DOHH2 (cell line): ENCODE measurements around the gene PSMG3.

Experiments used
- H3F3A ChIP-seq: fragments of 200-600 bp; sonication (generic), shearing (Covaris generic); 2 replicates; pipeline ENCODE4 v1.6.0; 2016; ENCODE audit warnings: antibody characterized with exemption, mild to moderate bottlenecking; ENCODE audit not compliant: control insufficient read depth, insufficient read depth
- H3K27ac ChIP-seq: fragments of 200-600 bp; sonication (generic); 2 replicates; pipeline ENCODE4 v1.5.1; 2014; ENCODE audit warnings: low read depth, mild to moderate bottlenecking, low read length, moderate library complexity
- H3K27me3 ChIP-seq: fragments of 200-600 bp; sonication (generic); 2 replicates; pipeline ENCODE4 v1.6.1; 2014; ENCODE audit warnings: mild to moderate bottlenecking, low read length, mixed read lengths; ENCODE audit not compliant: control insufficient read depth
- H3K36me3 ChIP-seq: fragments of 200-600 bp; sonication (generic); 2 replicates; pipeline ENCODE4 v1.6.1; 2014; ENCODE audit warnings: mild to moderate bottlenecking, low read length, moderate library complexity, mixed read lengths; ENCODE audit not compliant: control insufficient read depth
- H3K4me1 ChIP-seq: fragments of 200-600 bp; sonication (generic); 2 replicates; pipeline ENCODE4 v1.6.1; 2014; ENCODE audit warnings: mild to moderate bottlenecking, low read length, mixed read lengths; ENCODE audit not compliant: control insufficient read depth
- H3K4me2 ChIP-seq: fragments of 200-600 bp; sonication (generic); 2 replicates; pipeline ENCODE4 v1.6.0; 2014; ENCODE audit warnings: mild to moderate bottlenecking, low read length, moderate library complexity
- H3K4me3 ChIP-seq: fragments of 200-600 bp; sonication (generic); 2 replicates; pipeline ENCODE4 v1.5.1; 2014; ENCODE audit warnings: mild to moderate bottlenecking, low read length, mixed read lengths
- H3K79me2 ChIP-seq: fragments of 200-600 bp; sonication (generic); 2 replicates; pipeline ENCODE4 v1.6.1; 2014; ENCODE audit warnings: mild to moderate bottlenecking, low read length, mixed read lengths; ENCODE audit not compliant: control insufficient read depth
- H3K9me2 ChIP-seq: fragments of 200-600 bp; sonication (generic); replicated peaks from 2 replicates; pipeline ENCODE4 v1.6.1; 2014; ENCODE audit warnings: mild to moderate bottlenecking, low read length, mixed read lengths; ENCODE audit not compliant: control insufficient read depth
- H3K9me3 ChIP-seq: fragments of 200-600 bp; sonication (generic); 2 replicates; pipeline ENCODE4 v1.6.1; 2014; ENCODE audit warnings: antibody characterized with exemption, low read length, mixed read lengths; ENCODE audit not compliant: control insufficient read depth, insufficient read depth
- H4K20me1 ChIP-seq: fragments of 200-600 bp; sonication (generic); 2 replicates; pipeline ENCODE4 v1.6.0; 2014; ENCODE audit warnings: low read depth, mild to moderate bottlenecking, antibody characterized with exemption, low read length, moderate library complexity; ENCODE audit not compliant: control insufficient read depth, insufficient read depth
- EZH2phosphoT487 ChIP-seq: fragments of 200-600 bp; sonication (generic); IDR thresholded peaks from 2 replicates; pipeline ENCODE4 v1.6.1; 2017; ENCODE audit warnings: borderline replicate concordance, mild to moderate bottlenecking, antibody characterized with exemption, low read length, moderate library complexity, mixed read lengths
- TF ChIP-seq, protein P1 (sequence below): fragments of 200-600 bp; sonication (generic); IDR thresholded peaks from one replicate; pipeline ENCODE4 v1.5.1; 2014; ENCODE audit warnings: antibody characterized with exemption, mild to moderate bottlenecking, low read depth, low read length; ENCODE audit not compliant: poor library complexity, severe bottlenecking

PSMG3 gene

DNA sequence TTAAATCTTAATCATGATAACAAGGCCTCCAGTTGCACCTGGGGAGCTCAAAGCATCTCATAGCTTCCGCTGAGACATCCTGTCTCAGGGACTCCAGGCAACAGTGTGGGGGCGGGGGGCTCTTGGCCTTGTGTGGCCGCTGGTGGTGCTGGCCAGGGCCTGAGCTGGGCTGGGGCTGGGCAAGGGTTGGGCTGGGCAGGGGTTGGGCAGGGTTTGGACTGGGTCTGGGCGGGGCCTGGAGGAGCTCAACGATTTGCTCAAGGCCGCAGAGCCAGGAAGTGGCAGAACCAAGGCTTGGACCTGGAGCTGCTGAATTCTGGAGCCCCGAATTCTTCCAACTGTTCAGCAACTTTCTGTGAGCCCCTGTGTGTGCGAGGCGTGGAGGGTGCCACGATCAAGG lies 37.9 kb upstream of the PSMG3 start:
- Histone ChIP-seq H3F3A (no peaks in the 10 kb centered on the region), H3K4me2 (no peak overlapping the region), H3K9me3 (no peaks in the 10 kb centered on the region), H3K9me2 (no peaks in the 10 kb centered on the region), H4K20me1 (no peaks in the 10 kb centered on the region), H3K4me3 (no peak overlapping the region), H3K79me2 (no peaks in the 10 kb centered on the region), H3K4me1 (peaks cover 7% of the 10 kb centered on the region), H3K27ac (no peak overlapping the region), H3K36me3 (no peaks in the 10 kb centered on the region), H3K27me3 (peaks cover 2% of the 10 kb centered on the region; the same call in 1 of the 2 replicates)
- TF ChIP-seq, protein P1, sequence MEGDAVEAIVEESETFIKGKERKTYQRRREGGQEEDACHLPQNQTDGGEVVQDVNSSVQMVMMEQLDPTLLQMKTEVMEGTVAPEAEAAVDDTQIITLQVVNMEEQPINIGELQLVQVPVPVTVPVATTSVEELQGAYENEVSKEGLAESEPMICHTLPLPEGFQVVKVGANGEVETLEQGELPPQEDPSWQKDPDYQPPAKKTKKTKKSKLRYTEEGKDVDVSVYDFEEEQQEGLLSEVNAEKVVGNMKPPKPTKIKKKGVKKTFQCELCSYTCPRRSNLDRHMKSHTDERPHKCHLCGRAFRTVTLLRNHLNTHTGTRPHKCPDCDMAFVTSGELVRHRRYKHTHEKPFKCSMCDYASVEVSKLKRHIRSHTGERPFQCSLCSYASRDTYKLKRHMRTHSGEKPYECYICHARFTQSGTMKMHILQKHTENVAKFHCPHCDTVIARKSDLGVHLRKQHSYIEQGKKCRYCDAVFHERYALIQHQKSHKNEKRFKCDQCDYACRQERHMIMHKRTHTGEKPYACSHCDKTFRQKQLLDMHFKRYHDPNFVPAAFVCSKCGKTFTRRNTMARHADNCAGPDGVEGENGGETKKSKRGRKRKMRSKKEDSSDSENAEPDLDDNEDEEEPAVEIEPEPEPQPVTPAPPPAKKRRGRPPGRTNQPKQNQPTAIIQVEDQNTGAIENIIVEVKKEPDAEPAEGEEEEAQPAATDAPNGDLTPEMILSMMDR, result no peak
- TF ChIP-seq EZH2phosphoT487, result no peak

DNA sequence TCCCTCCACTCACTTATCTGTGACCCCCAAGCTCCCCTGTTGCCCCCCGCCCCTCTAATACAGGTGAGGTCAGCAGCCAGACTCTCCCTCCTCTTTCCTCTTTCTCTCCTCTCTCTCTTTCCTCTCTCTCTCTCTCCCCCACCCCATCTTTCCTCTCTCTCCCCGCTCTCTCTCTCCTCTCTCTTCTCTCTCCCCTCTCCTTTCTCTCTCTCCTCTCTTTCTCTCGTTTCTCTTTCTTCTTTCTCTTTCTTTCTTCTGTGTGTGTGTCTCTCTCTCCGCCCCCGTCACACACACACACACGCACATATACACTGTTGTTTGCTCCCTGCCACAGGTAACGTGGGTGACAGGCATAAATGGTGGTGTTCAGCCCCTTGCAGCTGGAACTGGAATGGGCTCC lies 37.2 kb upstream of the PSMG3 start:
- Histone ChIP-seq H3K27ac (no peak overlapping the region), H3F3A (no peaks in the 10 kb centered on the region), H4K20me1 (no peaks in the 10 kb centered on the region), H3K9me2 (no peaks in the 10 kb centered on the region), H3K4me1 (peaks cover 7% of the 10 kb centered on the region), H3K27me3 (peaks cover 2% of the 10 kb centered on the region; the same call in 1 of the 2 replicates), H3K4me2 (no peak overlapping the region), H3K79me2 (no peaks in the 10 kb centered on the region), H3K9me3 (no peaks in the 10 kb centered on the region), H3K36me3 (no peaks in the 10 kb centered on the region), H3K4me3 (no peak overlapping the region)
- TF ChIP-seq, protein P1, result no peak
- no peak for TF ChIP-seq EZH2phosphoT487

DNA sequence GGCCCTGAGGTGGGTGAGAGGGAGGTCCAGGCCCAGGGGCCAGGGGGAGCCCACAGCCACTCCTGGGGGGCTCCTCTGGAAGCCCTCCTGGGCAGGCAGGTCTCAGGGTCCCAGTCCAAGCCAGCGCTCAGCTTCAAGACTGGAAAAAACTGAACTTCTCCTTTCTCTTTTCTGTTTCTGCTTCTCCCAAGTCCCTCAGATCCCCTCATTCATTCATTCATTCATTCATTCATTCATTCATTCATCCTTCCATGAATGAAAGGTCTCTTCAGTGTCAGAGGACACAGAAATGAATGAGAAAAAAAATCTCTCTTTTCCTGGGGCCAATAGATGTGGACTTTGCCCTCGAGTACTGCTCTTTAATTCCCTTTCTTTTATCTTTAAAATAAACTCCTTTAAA lies 34.6 kb upstream of the PSMG3 start:
- H3K9me2 ChIP-seq, result no peaks in the 10 kb centered on the region
- H3K4me2 ChIP-seq, result no peak overlapping the region
- H3K27me3 ChIP-seq, result peaks cover 2% of the 10 kb centered on the region; the same call in 1 of the 2 replicates
- no peak overlapping the region for H3K4me3 ChIP-seq
- TF ChIP-seq, protein P1, result no peak
- no peak for TF ChIP-seq EZH2phosphoT487
- H3K9me3 ChIP-seq, result no peaks in the 10 kb centered on the region
- no peaks in the 10 kb centered on the region for H3F3A ChIP-seq
- no peak overlapping the region for H3K27ac ChIP-seq
- no peaks in the 10 kb centered on the region for H3K36me3 ChIP-seq
- H3K4me1 ChIP-seq, result peaks cover 7% of the 10 kb centered on the region
- H3K79me2 ChIP-seq, result no peaks in the 10 kb centered on the region
- no peaks in the 10 kb centered on the region; the same call in 1 of the 2 replicates for H4K20me1 ChIP-seq
